Keratinocyte (primary cell): ENCODE measurements around the gene GABRD. TPM values are rescaled to one million over a fixed set of nuclear protein-coding genes. Genes with fewer than 3 reads are reported as not detected.

Experiments used
- DNase-seq: peaks from one replicate; pipeline ENCODE4 v3.0.0-alpha.2; 2011; ENCODE audit warnings: low read depth, missing footprints, low spot score
- FAIRE-seq: peaks from 2 replicates; lab custom pipeline; 2011; peaks lifted over from hg19 to GRCh38; lab: Jason Lieb, UNC
- H2AFZ ChIP-seq: 2 replicates; pipeline ENCODE4 v1.6.0; 2012; ENCODE audit warnings: low read length, control low read depth, inconsistent platforms; ENCODE audit not compliant: control insufficient read depth
- H3K27ac ChIP-seq: 2 replicates; pipeline ENCODE4 v1.5.1; 2011; ENCODE audit warnings: low read length; ENCODE audit not compliant: control insufficient read depth, insufficient read depth
- H3K27me3 ChIP-seq: 3 replicates; pipeline ENCODE4 v1.6.0; 2011; ENCODE audit warnings: low read length; ENCODE audit not compliant: control insufficient read depth, insufficient read depth; ENCODE audit errors: extremely low read depth
- H3K36me3 ChIP-seq, 2 experiments: 2 replicates in 1 of 2; 3 replicates in 1 of 2; pipeline ENCODE4 v1.5.1; 2011; ENCODE audit warnings: low read length in 2 of 2, mild to moderate bottlenecking in 1 of 2; ENCODE audit not compliant: control insufficient read depth in 2 of 2, insufficient read depth in 2 of 2; ENCODE audit errors: extremely low read depth in 1 of 2
- H3K4me1 ChIP-seq: 3 replicates; pipeline ENCODE4 v1.5.1; 2011; ENCODE audit warnings: low read length; ENCODE audit not compliant: control insufficient read depth, insufficient read depth; ENCODE audit errors: extremely low read depth
- H3K4me2 ChIP-seq: 3 replicates; pipeline ENCODE4 v1.6.0; 2011; ENCODE audit warnings: low read depth, low read length; ENCODE audit not compliant: control insufficient read depth, insufficient read depth; ENCODE audit errors: extremely low read depth
- H3K4me3 ChIP-seq, 3 experiments: fragments of 200-600 bp in 1 of 3; sonication (generic) in 1 of 3; 2 replicates in 2 of 3; 3 replicates in 1 of 3; pipeline ENCODE4 v1.5.1; 2011 to 2016; ENCODE audit warnings: low read length in 3 of 3, mild to moderate bottlenecking in 3 of 3, control low read depth in 2 of 3, inconsistent platforms in 1 of 3, low read depth in 1 of 3, mixed read lengths in 1 of 3, mixed run types in 1 of 3, moderate library complexity in 1 of 3; ENCODE audit not compliant: control insufficient read depth in 2 of 3, insufficient read depth in 2 of 3; ENCODE audit errors: extremely low read depth in 1 of 3
- H3K79me2 ChIP-seq: 2 replicates; pipeline ENCODE4 v1.6.0; 2012; ENCODE audit warnings: low read length; ENCODE audit not compliant: control insufficient read depth, insufficient read depth
- H3K9ac ChIP-seq: 3 replicates; pipeline ENCODE4 v1.6.0; 2011; ENCODE audit warnings: low read length; ENCODE audit not compliant: control insufficient read depth, insufficient read depth; ENCODE audit errors: extremely low read depth
- H3K9me1 ChIP-seq: 3 replicates; pipeline ENCODE4 v1.6.0; 2011; ENCODE audit warnings: low read length; ENCODE audit not compliant: control insufficient read depth, insufficient read depth; ENCODE audit errors: extremely low read depth
- H3K9me3 ChIP-seq: 2 replicates; pipeline ENCODE4 v1.5.1; 2012; ENCODE audit warnings: low read depth, low read length; ENCODE audit not compliant: control insufficient read depth
- H4K20me1 ChIP-seq: 3 replicates; pipeline ENCODE4 v1.6.0; 2011; ENCODE audit warnings: low read length; ENCODE audit not compliant: control insufficient read depth, insufficient read depth; ENCODE audit errors: extremely low read depth
- CTCF ChIP-seq, 3 experiments: IDR thresholded peaks in 1 of 3; conservative IDR thresholded peaks in 1 of 3; optimal IDR thresholded peaks in 1 of 3; 2 replicates in 2 of 3; 3 replicates in 1 of 3; pipeline versions ENCODE3 to v1.5.1; 2011; ENCODE audit warnings: low read length in 3 of 3, mild to moderate bottlenecking in 3 of 3, moderate library complexity in 2 of 3, control low read depth in 1 of 3, inconsistent platforms in 1 of 3; ENCODE audit not compliant: insufficient read depth in 2 of 3; ENCODE audit errors: extremely low read depth in 1 of 3
- EZH2 ChIP-seq: IDR thresholded peaks from one replicate; pipeline ENCODE4 v1.6.1; 2012; ENCODE audit warnings: inconsistent platforms, mild to moderate bottlenecking, low read length, moderate library complexity
- dilution Hi-C: fragments of 300-500 bp; cut with MboI; formaldehyde crosslinking; loops from one replicate; pipeline ENCODE4 v1.7.0; 2020; ENCODE audit warnings: low sequenced_read_pairs; ENCODE audit not compliant: extremely low pct_ligation_motif_present
- polyA plus RNA-seq, 5 experiments: library from polyadenylated mRNA; depleted of rRNA in 3 of 5; stranded (reverse) in 3 of 5; stranded (forward) in 1 of 5; unstranded in 1 of 5; fragments of >200 nt; gene quantifications; 1 replicate in 1 of 5; 2 replicates in 3 of 5; 3 replicates in 1 of 5; pipeline versions ENCODE4 v1.2.1 to v1.2.3, GENCODE V29; 2011 to 2012; ENCODE audit warnings: missing spikeins in 2 of 5, low read depth in 1 of 5, low replicate concordance in 1 of 5

The GABRD gene
- polyA plus RNA-seq, 1 donor (not counting 4 experiments of a cell fraction or from before 2014, with no cell fraction given) = not detected

GRCh38 chr1:1985375-1986050 lies 33.6 kb upstream of the GABRD start:
- Histone ChIP-seq H3K4me3 (no peak overlapping the region), H3K79me2 (no peaks in the 10 kb centered on the region), H3K4me2 (no peak overlapping the region), H3K27me3 (peaks cover 19% of the 10 kb centered on the region), H4K20me1 (no peaks in the 10 kb centered on the region), H3K27ac (no peak overlapping the region), H3K9me3 (no peaks in the 10 kb centered on the region), H2AFZ (no peak overlapping the region), H3K9me1 (no peaks in the 10 kb centered on the region), H3K4me1 (no peaks in the 10 kb centered on the region), H3K9ac (no peak overlapping the region), H3K36me3 (no peaks in the 10 kb centered on the region)
- dilution Hi-C loops = no loop called here
- FAIRE-seq (no peak), DNase-seq (no peak)
- TF ChIP-seq CTCF (optimal IDR thresholded peaks at IDR 0.05 in 1 of 3, IDR thresholded peaks at IDR 0.05 in 1 of 3, conservative IDR thresholded peaks at IDR 0.05 in 1 of 3; ENCODE audit: extremely low read depth in 1 of 3, insufficient read depth in 2 of 3, low read length in 3 of 3) (no peak), EZH2 (no peak)

- no peaks in the 10 kb centered on the region for H3K36me3 ChIP-seq
- FAIRE-seq = no peak
Measured at GRCh38 chr1:1986451-1987141, 32.5 kb upstream of the GABRD start.

More at GRCh38 chr1:1986451-1987141, 32.5 kb upstream of the GABRD start:
- dilution Hi-C loops = no loop called here
- Histone ChIP-seq H3K9me3 (no peaks in the 10 kb centered on the region), H4K20me1 (no peaks in the 10 kb centered on the region), H3K4me2 (no peak overlapping the region), H3K79me2 (no peaks in the 10 kb centered on the region), H3K9me1 (no peaks in the 10 kb centered on the region), H3K4me3 (no peak overlapping the region), H3K27ac (no peak overlapping the region), H3K27me3 (peaks cover 19% of the 10 kb centered on the region), H3K9ac (no peak overlapping the region), H2AFZ (no peak overlapping the region), H3K4me1 (no peaks in the 10 kb centered on the region)
- no peak for DNase-seq
- TF ChIP-seq CTCF (optimal IDR thresholded peaks at IDR 0.05 in 1 of 3, IDR thresholded peaks at IDR 0.05 in 1 of 3, conservative IDR thresholded peaks at IDR 0.05 in 1 of 3; ENCODE audit: extremely low read depth in 1 of 3, insufficient read depth in 2 of 3, low read length in 3 of 3) (no peak), EZH2 (no peak)
